ENCODE data around the gene RANBP10. TPM values are rescaled to one million over a fixed set of nuclear protein-coding genes. Genes with fewer than 3 reads are reported as not detected.

Gene RANBP10
- total RNA-seq = 13.3 TPM

GRCh38 chr16:67806428-67807147 is at the start of gene RANBP10, which contains the start of gene TSNAXIP1:
Gene RANBP10, minus strand, starts transcription at chr16:67806560. Its CDS starts 24 bp downstream, at chr16:67806536.
Gene TSNAXIP1, plus strand, starts transcription at chr16:67806889. Its CDS starts 261 bp downstream, at chr16:67807150.

GRCh38 chr16:67847064-67847861 is 40.9 kb upstream of the RANBP10 start, which contains the start of gene CENPT:
Gene CENPT, minus strand, starts transcription at chr16:67847693. Its CDS starts 13,834 bp downstream, at chr16:67833859.

GRCh38 chr16:67846320-67847063 is 40.1 kb upstream of the RANBP10 start, which contains the start of gene NUTF2:
Gene NUTF2, plus strand, starts transcription at chr16:67846933. Its CDS starts 18,198 bp downstream, at chr16:67865131.

GRCh38 chr16:67841816-67842508 is 35.6 kb upstream of the RANBP10 start, which contains the start of gene THAP11:
Gene THAP11, plus strand, starts transcription at chr16:67842320. Its CDS starts 235 bp downstream, at chr16:67842555.

GRCh38 chr16:67719048-67719777 is 87.1 kb downstream of the RANBP10 start, which contains the start of gene GFOD2:
Gene GFOD2, minus strand, starts transcription at chr16:67719316. Its CDS starts 33,601 bp downstream, at chr16:67685715.

Other genes starting within 250 kb of the RANBP10 start
- 67.3 TPM for gene CTCF, start 244.0 kb downstream of the RANBP10 start, total RNA-seq
- 0.33 TPM for gene CARMIL2, start 161.4 kb downstream of the RANBP10 start, total RNA-seq
- gene ACD, start 146.3 kb downstream of the RANBP10 start, total RNA-seq = 25.5 TPM
- 6.8 TPM for gene PARD6A, start 145.6 kb downstream of the RANBP10 start, total RNA-seq
- gene ENKD1, start 139.8 kb downstream of the RANBP10 start, total RNA-seq = 17.7 TPM
- 4.7 TPM for gene C16orf86, start 139.7 kb downstream of the RANBP10 start, total RNA-seq
- gene GFOD2, start 87.2 kb downstream of the RANBP10 start, total RNA-seq = 26.4 TPM
- gene TSNAXIP1, start 329 bp upstream of the RANBP10 start, total RNA-seq = 5.2 TPM
- gene THAP11, start 35.8 kb upstream of the RANBP10 start, total RNA-seq = 42.2 TPM
- 58.2 TPM for gene NUTF2, start 40.4 kb upstream of the RANBP10 start, total RNA-seq
- gene CENPT, start 41.1 kb upstream of the RANBP10 start, total RNA-seq = 46.1 TPM
- 72.0 TPM for gene EDC4, start 66.5 kb upstream of the RANBP10 start, total RNA-seq
- 5.0 TPM for gene NRN1L, start 78.3 kb upstream of the RANBP10 start, total RNA-seq
- 20.0 TPM for gene PSKH1, start 86.7 kb upstream of the RANBP10 start, total RNA-seq
- gene CTRL, start 125.3 kb upstream of the RANBP10 start, total RNA-seq = 1.5 TPM
- gene PSMB10, start 130.3 kb upstream of the RANBP10 start, total RNA-seq = 10.1 TPM
- gene LCAT, start 137.6 kb upstream of the RANBP10 start, total RNA-seq = 30.3 TPM
- 75.7 TPM for gene SLC12A4, start 162.1 kb upstream of the RANBP10 start, total RNA-seq
- gene DPEP3, start 173.9 kb upstream of the RANBP10 start, total RNA-seq = not detected
- 1.3 TPM for gene DPEP2, start 192.9 kb upstream of the RANBP10 start, total RNA-seq
- not detected for gene DPEP2NB, start 209.4 kb upstream of the RANBP10 start, total RNA-seq
- gene DDX28, start 216.7 kb upstream of the RANBP10 start, total RNA-seq = 11.8 TPM
- 14.9 TPM for gene DUS2, start 216.7 kb upstream of the RANBP10 start, total RNA-seq

Data from camera-type eye (tissue), 1 donor.